HG03103 (cell line): ENCODE results near the gene SNX30.

ENCODE experiments used
- ATAC-seq: cut with Tn5 transposase; IDR thresholded peaks from one replicate; pipeline ENCODE4 v1.9.1; 2021; ENCODE audit warnings: low read depth; ENCODE audit not compliant: unreplicated experiment

SNX30 gene

GRCh38 chr9:112815868-112816267, 65.3 kb downstream of the SNX30 start:
- no peak for ATAC-seq

- no peak for ATAC-seq
Measured at GRCh38 chr9:112817860-112818203, 67.3 kb downstream of the SNX30 start.

- no peak for ATAC-seq
Measured at GRCh38 chr9:112819635-112820496, 69.3 kb downstream of the SNX30 start.

- no peak for ATAC-seq
Measured at GRCh38 chr9:112820881-112821280, 70.3 kb downstream of the SNX30 start.

- ATAC-seq: no peak
Measured at GRCh38 chr9:112822618-112823017, 72.1 kb downstream of the SNX30 start.

GRCh38 chr9:112823257-112823656, 72.7 kb downstream of the SNX30 start:
- ATAC-seq: no peak

- ATAC-seq: no peak
Measured at GRCh38 chr9:112831281-112831851, 80.8 kb downstream of the SNX30 start.

GRCh38 chr9:112831969-112832368, 81.4 kb downstream of the SNX30 start:
- ATAC-seq: no peak

- ATAC-seq: no peak
Measured at GRCh38 chr9:112833081-112833480, 82.5 kb downstream of the SNX30 start.

GRCh38 chr9:112836394-112836793, 85.8 kb downstream of the SNX30 start:
- ATAC-seq: no peak

GRCh38 chr9:112838342-112838741, 87.8 kb downstream of the SNX30 start:
- no peak for ATAC-seq

- no peak for ATAC-seq
Measured at GRCh38 chr9:112839331-112839730, 88.8 kb downstream of the SNX30 start.

GRCh38 chr9:112841261-112841660, 90.7 kb downstream of the SNX30 start:
- ATAC-seq: no peak

GRCh38 chr9:112842555-112842954, 92.0 kb downstream of the SNX30 start:
- no peak for ATAC-seq

- ATAC-seq: no peak
Measured at GRCh38 chr9:112844771-112845542, 94.4 kb downstream of the SNX30 start.

- ATAC-seq: no peak
Measured at GRCh38 chr9:112846528-112847488, 96.2 kb downstream of the SNX30 start.

GRCh38 chr9:112848316-112849151, 98.0 kb downstream of the SNX30 start:
- ATAC-seq: no peak

- no peak for ATAC-seq
Measured at GRCh38 chr9:112849363-112849922, 98.9 kb downstream of the SNX30 start.

- no peak for ATAC-seq
Measured at GRCh38 chr9:112850840-112851239, 100.3 kb downstream of the SNX30 start.
